Cardiac ventricle fibroblast (primary cell): Measurements from ENCODE around the gene EDN1. TPM values are rescaled to one million over a fixed set of nuclear protein-coding genes. Genes with fewer than 3 reads are reported as not detected.

Experiments used
- total RNA-seq: library from RNA; depleted of rRNA; stranded (reverse); fragments of >200 nt; gene quantifications from 2 replicates; pipeline ENCODE4 v1.2.3, GENCODE V29; 2015

EDN1 gene
- total RNA-seq, result 0.83 and 2.6 TPM in 2 replicates

GRCh38 chr6:12289933-12290820 lies at the start of gene EDN1:
EDN1 (plus strand) TSS chr6:12290361; CDS start chr6:12290630, 269 bp downstream.

